Cardiac fibroblast (primary cell): ENCODE measurements around the gene HMGCS1.

Experiments used
- DNase-seq, 2 donors: peaks; one replicate each; pipeline versions ENCODE4 v3.0.0 to v3.0.0-alpha.2; 2010; ENCODE audit warnings: low read depth in 2 of 2
- H3K4me3 ChIP-seq, 2 donors: replicated peaks in 1 of 2; 1 replicate in 1 of 2; 2 replicates in 1 of 2; pipeline ENCODE4 v1.5.1; 2011; ENCODE audit warnings: low read depth in 2 of 2, low read length in 2 of 2, mild to moderate bottlenecking in 2 of 2, moderate library complexity in 1 of 2
- CTCF ChIP-seq: IDR thresholded peaks from one replicate; pipeline ENCODE4 v1.5.1; 2011; ENCODE audit warnings: low read depth, mild to moderate bottlenecking, low read length, inconsistent platforms

HMGCS1 gene

GRCh38 chr5:43296835-43297234 is 16.4 kb downstream of the HMGCS1 start:
- no peak for DNase-seq
- no peak overlapping the region for H3K4me3 ChIP-seq
- TF ChIP-seq CTCF, result no peak

DNA sequence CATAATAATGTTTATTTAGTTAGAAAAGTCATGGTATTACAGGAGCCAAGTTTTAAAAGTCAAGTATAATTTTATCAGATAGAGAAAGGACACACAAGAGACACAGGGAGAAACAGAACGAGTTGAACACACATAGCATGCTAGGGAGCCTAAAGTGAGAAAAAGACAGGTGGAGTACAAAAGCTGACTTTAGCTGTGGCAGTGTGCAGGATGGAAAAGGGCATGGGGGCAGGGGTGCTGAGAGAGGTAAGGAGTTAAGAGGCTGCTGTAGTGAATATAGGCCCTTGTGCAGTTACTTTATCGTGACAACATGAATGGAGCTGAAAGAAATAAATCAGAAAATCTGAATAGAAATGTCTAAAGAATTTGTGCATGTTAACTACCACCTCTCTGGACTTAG is 18.0 kb downstream of the HMGCS1 start:
- no peak for TF ChIP-seq CTCF
- no peak overlapping the region for H3K4me3 ChIP-seq

GRCh38 chr5:43294226-43294625 is 19.0 kb downstream of the HMGCS1 start:
- no peak for TF ChIP-seq CTCF
- DNase-seq, result peak; percentile 47 to 51
- H3K4me3 ChIP-seq, result no peak overlapping the region

More for the DNA sequence above, 18.0 kb downstream of the HMGCS1 start:
- DNase-seq, result no peak

DNA sequence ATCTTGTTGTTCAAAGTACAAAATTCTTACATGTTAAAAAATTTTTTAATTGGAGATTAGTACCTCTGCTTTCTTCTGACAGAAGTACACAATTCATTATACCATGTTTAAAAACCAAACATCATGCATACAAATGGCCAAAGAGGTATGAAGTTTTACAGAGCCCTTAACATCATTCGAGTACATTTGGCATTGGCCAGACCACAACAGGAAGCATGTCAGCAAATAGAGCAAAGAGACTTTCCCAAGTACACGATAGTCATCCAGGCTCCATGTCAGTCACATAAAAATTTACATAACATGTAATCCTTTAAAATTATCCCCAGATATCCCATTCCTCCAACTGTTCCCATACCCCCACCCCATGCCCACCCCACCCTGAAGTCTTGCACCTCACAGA is 22.5 kb downstream of the HMGCS1 start:
- H3K4me3 ChIP-seq, result no peak overlapping the region
- no peak for TF ChIP-seq CTCF
- no peak for DNase-seq

GRCh38 chr5:43288269-43288831 is 24.9 kb downstream of the HMGCS1 start:
- no peak overlapping the region for H3K4me3 ChIP-seq
- no peak for DNase-seq
- no peak for TF ChIP-seq CTCF

- TF ChIP-seq CTCF, result no peak
These were observed 25.7 kb downstream of the HMGCS1 start for GRCh38 chr5:43287493-43287892.

DNA sequence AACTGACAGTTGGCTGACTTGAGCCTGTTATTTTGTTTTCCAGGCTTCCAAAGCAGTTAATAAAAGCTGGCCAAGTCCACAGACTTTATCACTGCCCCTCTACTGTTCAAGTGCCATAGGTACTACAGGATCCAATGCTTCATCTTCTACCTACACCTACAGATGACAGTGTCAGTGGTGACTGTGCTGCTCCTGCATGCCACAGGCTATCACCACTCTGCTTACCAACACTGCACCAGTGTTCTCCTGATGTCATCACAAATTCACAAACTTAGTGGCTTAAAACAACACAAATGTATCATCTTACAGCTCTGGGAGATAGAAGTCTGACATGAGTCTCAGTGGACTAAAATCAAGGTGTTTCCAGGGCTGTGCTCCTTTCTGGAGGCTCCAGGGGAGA is 26.6 kb downstream of the HMGCS1 start:
- no peak overlapping the region for H3K4me3 ChIP-seq
- TF ChIP-seq CTCF, result no peak
- DNase-seq, result no peak

More at GRCh38 chr5:43287493-43287892, 25.7 kb downstream of the HMGCS1 start:
- H3K4me3 ChIP-seq, result no peak overlapping the region
- DNase-seq, result no peak
